Uterus (tissue), 2 donors: Measurements from ENCODE around the gene LYPD6.

Source experiments
- CTCF ChIP-seq, 4 experiments: fragments of 200-600 bp in 2 of 4; fragments of 450-650 bp in 2 of 4; sonication (generic) in 2 of 4; IDR thresholded peaks; one replicate each; pipeline ENCODE4 v1.5.1; 2016 to 2019; ENCODE audit warnings: antibody characterized with exemption in 4 of 4, mild to moderate bottlenecking in 2 of 4, moderate library complexity in 1 of 4
- POLR2A ChIP-seq, 2 donors: fragments of 450-650 bp; IDR thresholded peaks; one replicate each; pipeline ENCODE4 v1.6.1; 2016; ENCODE audit warnings: antibody characterized with exemption in 2 of 2, mild to moderate bottlenecking in 1 of 2, moderate library complexity in 1 of 2

- TF ChIP-seq CTCF (IDR thresholded peaks at IDR 0.05) (no peak), POLR2A (IDR thresholded peaks at IDR 0.05) (no peak)
Observed at GRCh38 chr2:149394864-149395263, 64.5 kb downstream of the LYPD6 start.
